Islet of Langerhans (tissue), 1 donor: ENCODE data around the gene SGIP1.
"Not testable (repeated sequence)": the region's sequence is repeated elsewhere in the genome, so short reads cannot be mapped to it uniquely, and the experiment has no call there.

Source experiments
- FAIRE-seq: peaks from one replicate; lab custom pipeline; 2011; peaks lifted over from hg19 to GRCh38; lab: Jason Lieb, UNC

Gene SGIP1

DNA sequence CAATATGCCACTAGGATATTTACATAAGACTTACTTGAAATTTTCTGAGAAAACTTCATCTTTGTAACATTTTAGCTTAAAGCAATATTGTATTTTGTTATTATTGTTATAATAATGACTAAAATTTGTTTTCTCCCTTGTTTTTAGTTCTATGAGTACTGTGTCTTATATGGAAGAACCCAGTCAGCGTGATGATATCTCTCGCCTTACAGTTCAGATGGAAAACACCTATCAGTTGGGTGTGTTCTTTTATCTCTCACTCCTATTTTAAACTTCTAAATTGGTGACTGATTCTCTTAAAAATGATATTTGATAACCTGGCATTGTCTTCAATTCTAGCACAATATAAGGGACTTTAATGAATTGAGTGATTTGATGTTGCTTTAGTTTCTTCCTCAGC is 236.3 kb downstream of the SGIP1 start:
- FAIRE-seq, result no peak

DNA sequence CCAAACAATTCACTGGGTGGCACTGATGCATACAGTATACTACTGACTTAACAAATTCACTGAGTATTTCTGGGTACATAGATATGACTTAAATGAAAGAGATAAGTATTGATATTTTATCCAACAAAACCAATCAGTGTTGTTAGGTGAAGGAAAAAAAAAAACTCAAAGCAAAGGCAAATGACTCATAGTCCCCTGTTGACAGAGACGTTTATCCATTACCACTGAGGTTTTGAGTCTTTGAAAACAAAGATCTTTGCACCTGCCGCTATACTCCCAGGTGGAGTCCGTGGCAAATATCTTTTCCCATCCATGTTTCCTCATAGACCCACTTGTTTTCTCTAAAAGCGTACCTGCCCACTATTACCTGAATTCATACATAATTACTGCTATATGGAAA is 236.7 kb downstream of the SGIP1 start:
- no peak for FAIRE-seq

DNA sequence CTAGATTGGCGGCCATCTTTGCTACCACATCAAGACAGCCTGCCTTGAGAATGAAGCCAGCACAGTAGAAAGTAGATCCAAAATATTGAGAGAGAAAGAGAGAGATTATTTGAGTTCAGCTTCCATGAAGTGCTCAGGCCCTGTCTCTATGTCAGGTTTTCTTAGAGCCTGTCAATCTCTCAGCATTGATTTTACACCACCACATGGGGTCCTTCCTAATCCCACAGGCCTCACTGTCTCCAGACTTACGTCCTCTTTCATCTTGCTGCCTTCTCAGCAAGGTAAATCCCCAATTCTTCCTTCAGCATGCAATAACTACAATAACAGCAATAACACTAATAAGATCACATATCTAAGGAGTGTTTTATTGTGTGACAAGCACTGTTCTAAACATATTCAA is 239.3 kb downstream of the SGIP1 start:
- FAIRE-seq, result no peak

DNA sequence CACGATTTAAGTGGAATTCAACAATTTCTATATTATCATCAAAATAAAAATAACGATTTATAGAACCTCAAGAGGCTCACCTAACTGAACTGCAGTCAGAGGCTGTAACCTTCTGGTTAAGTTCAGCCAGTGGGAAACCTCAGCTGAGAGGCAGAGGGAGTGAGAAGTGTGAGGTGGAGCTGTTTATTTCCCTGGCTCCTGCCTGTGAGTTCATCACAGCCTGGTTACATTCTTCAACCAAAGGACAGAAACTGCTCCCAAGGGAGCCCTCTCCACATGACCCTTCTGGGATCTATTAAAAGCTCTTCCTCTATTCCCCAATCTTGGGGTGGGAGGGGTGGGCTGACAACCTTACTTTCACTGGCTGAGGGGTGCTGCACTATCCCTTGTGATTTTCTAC is 240.5 kb downstream of the SGIP1 start:
- FAIRE-seq, result no peak

DNA sequence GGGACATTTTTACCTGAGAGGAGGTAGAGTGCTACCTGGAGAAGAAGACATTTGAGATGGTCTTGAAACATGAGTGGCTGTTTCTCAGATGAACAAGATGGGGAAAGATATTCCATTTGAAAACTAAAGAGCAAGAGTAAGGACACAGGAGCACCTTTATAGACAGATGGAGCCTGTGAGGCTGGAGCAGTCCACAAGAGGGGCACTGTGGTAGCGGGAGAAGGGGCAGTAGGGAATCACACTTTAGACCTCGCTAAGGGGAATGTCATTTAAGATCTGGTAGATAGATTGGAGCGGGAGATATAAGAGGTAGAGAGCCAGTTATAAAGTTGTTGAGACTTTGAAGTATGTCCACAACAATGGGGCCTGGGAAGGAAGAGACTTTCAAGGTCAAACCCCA is 241.7 kb downstream of the SGIP1 start:
- FAIRE-seq, result no peak

DNA sequence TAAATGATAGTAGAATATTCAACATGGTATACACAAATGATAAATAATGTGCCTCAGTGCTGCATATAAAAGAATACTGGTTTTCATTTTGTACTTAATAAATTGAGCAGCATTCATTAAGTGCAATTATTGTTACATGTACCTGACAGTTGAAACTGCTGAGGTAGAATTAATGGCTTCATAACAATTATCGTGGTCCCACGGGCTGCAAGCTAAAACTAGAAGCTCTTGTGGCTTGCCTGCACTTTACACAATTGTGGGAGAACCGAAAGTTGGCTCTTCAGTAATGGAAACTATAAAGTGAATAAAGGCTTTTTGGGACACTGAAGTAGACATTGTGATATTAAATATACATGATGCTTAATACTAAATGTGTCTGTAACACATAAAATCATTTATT is 243.9 kb downstream of the SGIP1 start:
- FAIRE-seq, result no peak

DNA sequence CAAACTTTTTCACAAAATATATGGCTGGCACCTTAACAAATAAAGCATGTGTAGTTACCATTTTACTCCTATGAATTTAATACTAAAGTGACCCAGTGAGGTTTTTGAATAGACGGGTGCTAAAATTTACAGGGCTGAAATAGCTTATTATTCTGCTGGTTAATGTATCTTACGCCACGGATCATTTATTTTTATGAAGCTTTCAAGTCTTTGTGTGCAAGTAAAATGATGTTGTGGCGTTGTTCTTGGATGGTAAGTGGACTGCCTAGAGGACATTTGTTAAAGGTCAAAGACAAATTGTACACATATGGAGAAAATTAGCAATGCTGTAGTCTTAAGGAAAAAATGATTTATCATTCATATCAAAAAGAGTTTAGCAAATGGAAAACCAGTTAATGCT is 244.3 kb downstream of the SGIP1 start:
- peak; percentile 61 for FAIRE-seq

DNA sequence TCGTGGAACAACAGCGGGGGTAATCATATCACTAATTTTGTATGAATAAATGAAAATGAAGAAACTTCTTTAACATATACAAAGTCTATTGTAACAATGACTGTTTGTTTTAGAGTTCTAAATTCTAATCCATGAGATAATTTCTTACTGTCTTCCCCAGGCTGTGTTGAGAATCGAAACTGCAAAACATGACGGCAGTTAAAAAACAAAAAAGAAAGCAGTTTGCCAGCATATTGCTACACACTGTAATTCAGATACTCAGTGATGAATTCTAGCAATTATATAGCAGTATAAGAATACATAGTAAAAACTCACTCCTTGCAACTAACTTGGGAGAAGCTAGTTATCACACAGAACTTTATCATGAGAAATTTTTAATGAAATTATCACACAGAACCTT is 245.0 kb downstream of the SGIP1 start:
- FAIRE-seq, result no peak

DNA sequence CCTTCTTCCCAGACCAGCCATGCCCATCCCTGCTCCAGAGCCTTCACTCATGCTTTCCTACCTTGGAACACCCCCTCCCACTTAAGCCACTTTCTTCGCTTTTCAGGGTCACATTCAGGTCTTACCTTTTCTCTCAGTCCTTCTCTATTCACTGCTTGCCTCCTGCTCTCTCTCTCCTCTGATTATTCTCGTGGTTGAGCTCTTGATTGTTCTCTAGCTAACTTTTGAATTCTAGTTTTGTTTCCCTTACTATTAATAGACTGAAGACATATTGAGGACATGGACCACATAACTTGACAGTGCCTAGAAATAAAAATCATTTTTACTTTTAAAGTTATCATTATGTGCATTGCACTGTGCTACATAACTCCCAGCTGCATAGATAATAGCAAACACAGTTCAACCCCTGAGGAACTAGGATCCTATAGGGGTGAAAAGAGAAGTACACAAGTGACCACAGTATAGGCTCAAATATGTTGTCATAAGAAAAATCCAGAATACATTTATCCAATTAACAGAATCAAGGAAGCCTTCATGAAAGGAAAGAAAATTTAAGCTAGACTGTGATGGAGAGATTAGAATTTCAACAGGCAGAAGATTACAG is 245.6 kb downstream of the SGIP1 start:
- no peak for FAIRE-seq

DNA sequence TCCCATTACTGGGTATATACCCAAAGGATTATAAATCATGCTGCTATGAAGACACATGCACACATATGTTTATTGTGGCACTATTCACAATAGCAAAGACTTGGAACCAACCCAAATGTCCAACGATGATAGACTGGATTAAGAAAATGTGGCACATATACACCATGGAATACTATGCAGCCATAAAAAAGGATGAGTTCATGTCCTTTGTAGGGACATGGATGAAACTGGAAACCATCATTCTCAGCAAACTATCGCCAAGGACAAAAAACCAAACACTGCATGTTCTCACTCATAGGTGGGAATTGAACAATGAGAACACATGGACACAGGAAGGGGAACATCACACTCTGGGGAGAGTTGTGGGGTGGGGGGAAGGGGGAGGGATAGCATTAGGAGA is 251.8 kb downstream of the SGIP1 start:
- FAIRE-seq, result not testable (repeated sequence)

DNA sequence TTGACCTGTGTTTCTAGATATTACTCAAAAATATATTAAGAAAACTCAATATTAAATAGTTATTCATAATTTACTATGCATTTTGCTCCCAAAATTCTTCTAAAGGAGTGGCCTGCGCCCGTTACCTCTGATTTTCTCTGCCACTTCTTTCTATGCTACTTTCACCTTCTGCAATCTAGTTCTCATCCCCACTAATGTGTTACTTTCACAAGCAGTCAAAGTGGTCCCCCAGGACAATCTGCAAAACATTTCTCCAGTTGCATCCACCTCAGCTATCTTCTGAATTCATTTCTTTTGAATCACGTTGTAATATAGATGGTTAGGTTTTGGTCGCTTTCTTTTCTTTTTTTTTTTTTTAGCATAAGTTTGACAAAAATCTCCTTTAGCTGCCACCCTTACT is 253.7 kb downstream of the SGIP1 start:
- FAIRE-seq, result no peak

DNA sequence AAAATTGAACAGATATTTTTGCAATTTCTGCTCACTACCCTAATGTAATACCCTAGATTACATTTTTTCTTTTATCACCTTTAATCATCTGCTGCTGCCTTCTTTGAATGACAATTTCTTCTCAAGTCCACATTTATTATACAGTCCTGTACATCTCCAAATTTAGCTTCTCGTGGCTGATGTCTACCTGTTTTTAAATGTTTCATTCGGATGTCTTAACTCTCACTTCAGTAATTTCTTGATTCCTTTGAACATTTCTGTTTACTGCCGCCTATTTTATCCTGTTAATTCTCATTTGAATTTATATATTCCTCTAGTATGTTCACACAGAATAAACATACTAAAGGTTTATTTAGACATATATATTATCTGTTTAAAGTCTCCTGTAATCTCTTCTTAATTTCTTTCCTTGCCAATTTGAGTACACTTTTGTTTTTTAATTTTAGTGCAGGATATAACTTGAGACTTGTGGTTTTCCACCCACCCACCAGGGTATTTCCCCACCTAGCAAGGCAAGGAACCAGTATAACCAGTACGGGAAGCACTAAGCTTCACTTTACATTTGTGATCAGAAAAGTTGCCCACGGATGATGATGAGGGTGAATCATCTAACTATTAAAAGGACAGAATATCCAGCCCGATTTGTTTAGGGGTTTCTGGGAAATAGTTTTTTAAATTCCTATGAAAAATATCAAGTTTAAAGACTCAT is 254.4 kb downstream of the SGIP1 start:
- peak; percentile 58 for FAIRE-seq

DNA sequence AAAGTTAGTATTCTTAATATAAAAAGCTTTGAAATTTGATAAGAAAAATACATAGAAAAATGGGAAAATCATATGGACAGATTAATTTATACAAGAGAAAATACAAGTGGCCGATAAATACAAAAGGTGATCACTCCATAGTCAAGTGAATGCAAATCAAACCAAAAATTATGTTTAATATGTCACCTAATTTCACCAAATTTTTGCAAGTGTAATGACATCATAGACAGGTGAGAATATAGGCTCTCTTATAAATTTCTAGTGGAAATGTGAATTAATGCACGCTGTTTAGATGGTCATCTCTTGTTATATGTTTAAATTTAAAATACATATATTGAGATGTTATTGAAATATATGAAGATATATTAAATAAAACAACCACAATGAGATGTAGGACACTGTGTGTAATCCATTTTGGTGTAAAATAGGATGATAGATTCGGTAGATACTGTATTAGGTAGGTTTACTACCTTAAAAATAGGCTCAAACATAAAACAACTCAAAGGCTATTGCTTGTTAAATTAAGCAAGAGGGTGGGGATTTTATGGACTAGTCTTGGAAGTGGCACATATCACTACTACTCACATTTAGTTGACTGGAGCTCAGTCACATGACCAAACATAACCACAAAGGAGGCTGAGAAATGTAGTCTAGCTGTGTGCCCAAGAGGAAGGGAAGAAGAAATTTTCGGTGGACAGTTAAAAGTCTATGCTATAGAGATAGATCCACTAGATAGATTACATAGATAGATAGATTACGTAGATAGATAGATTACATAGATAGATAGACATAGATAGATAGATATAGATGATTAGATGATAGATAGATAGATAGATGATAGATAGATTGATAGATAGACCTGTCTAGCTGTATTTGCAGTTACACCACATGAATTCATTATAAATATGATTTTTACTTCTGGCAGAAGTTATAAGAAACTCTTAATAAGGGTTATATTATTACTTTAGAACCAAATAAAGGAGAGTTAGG is 258.0 kb downstream of the SGIP1 start:
- FAIRE-seq, result no peak

DNA sequence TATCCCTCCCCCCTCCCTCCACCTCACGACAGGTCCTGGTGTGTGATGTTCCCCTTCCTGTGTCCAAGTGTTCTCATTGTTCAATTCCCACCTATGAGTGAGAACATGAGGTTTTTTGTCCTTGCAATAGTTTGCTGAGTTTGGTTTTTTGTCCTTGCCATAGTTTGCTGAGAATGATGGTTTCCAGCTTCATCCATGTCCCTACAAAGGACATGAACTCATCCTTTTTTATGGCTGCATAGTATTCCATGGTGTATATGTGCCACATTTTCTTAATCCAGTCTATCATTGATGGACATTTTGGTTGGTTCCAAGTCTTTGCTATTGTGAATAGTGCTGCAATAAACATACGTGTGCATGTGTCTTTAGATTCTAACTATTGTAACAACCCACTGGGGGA is 261.9 kb downstream of the SGIP1 start:
- FAIRE-seq, result not testable (repeated sequence)
